ENCODE measurements around the gene SLC6A6. TPM values are rescaled to one million over a fixed set of nuclear protein-coding genes. Genes with fewer than 3 reads are reported as not detected.

Gene SLC6A6
- total RNA-seq, 4 donors from 2014 or later: 34.4 to 166 (median 55.2) TPM

GRCh38 chr3:14520967-14521366, 118.6 kb downstream of the SLC6A6 start:
- WGBS, 2 donors: 78 to 91% methylated on average over 8 of the region's 8 CpGs
- no peak for TF ChIP-seq CTCF (IDR thresholded peaks at IDR 0.05)
- TF ChIP-seq POLR2A (IDR thresholded peaks at IDR 0.05): no peak
- intact Hi-C loops (cut with DNase I; ENCODE audit: low total_unique reads): no loop called here
- peak in 1 of 2 donors; percentile 48 for DNase-seq (ENCODE audit: low spot score in 2 of 2)
- no peak overlapping the region for H3K4me3 ChIP-seq (ENCODE audit: low read depth, poor library complexity, severe bottlenecking)

DNA sequence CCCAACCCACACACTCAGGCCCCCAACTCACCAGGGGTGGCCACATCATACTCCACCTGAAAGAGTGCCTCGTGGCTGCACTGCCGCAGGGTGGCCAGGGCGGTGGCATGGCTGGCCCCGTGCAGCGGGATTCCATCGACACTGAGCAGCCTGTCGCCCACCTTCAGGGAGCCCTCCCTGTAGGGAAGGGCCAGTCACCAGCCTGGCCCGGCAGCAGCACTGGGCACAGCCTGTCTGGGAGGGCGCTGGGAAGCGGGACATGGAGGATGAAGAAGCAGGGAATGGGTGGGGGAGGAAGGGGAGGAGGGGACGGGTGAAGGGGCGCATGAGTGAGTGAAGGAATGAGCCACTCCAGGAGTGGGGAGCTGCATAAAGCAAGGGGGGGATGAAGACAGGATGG, 119.2 kb downstream of the SLC6A6 start:
- intact Hi-C loops (cut with DNase I; ENCODE audit: low total_unique reads): no loop called here
- peak in 1 of 2 donors; percentile 76 for DNase-seq (ENCODE audit: low spot score in 2 of 2)
- H3K4me3 ChIP-seq (ENCODE audit: low read depth, poor library complexity, severe bottlenecking): no peak overlapping the region
- 78 to 80% methylated on average over 6 to 12 of the region's 12 CpGs for WGBS, 2 donors
- TF ChIP-seq CTCF (IDR thresholded peaks at IDR 0.05): no peak
- no peak for TF ChIP-seq POLR2A (IDR thresholded peaks at IDR 0.05)

DNA sequence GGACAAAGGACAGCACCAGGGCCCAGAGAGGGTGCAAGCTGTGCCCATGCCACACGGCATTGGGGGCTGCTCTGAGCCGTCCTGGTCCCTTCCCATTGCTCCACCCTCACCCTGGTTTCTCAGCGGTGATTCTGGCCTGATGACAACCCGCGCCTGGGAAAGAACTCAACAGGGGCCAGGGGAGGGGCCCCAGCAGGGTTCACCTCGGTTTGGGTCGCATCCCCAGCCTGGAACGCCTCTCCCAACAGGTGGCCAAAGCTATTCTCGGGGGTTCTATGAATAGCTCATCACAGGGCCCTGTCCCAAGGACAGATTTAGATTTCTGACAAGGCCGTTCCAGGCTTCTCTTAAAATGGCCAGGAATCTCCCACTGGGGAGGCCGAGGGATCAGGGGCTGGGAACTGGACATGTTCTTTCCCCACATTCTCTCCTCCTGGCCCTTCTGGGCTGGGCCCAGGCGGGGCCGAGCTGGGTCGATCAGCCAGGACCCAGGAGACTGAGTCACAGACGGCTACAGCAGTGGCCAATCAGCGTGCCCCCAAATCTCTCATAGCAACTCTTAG, 119.8 kb downstream of the SLC6A6 start:
- WGBS, 2 donors: 64 to 65% methylated on average over 14 to 16 of the region's 16 CpGs
- intact Hi-C loops (cut with DNase I; ENCODE audit: low total_unique reads): no loop called here
- TF ChIP-seq CTCF (IDR thresholded peaks at IDR 0.05): no peak
- TF ChIP-seq POLR2A (IDR thresholded peaks at IDR 0.05): no peak
- no peak overlapping the region for H3K4me3 ChIP-seq (ENCODE audit: low read depth, poor library complexity, severe bottlenecking)
- DNase-seq (ENCODE audit: low spot score in 2 of 2): peak in 1 of 2 donors; percentile 79

GRCh38 chr3:14522768-14523167, 120.4 kb downstream of the SLC6A6 start:
- H3K4me3 ChIP-seq (ENCODE audit: low read depth, poor library complexity, severe bottlenecking): no peak overlapping the region
- TF ChIP-seq POLR2A (IDR thresholded peaks at IDR 0.05): no peak
- no peak for TF ChIP-seq CTCF (IDR thresholded peaks at IDR 0.05)
- WGBS, 2 donors: 84 to 90% methylated on average over 12 of the region's 12 CpGs
- intact Hi-C loops (cut with DNase I; ENCODE audit: low total_unique reads): no loop called here
- no peak for DNase-seq (ENCODE audit: low spot score in 2 of 2)

DNA sequence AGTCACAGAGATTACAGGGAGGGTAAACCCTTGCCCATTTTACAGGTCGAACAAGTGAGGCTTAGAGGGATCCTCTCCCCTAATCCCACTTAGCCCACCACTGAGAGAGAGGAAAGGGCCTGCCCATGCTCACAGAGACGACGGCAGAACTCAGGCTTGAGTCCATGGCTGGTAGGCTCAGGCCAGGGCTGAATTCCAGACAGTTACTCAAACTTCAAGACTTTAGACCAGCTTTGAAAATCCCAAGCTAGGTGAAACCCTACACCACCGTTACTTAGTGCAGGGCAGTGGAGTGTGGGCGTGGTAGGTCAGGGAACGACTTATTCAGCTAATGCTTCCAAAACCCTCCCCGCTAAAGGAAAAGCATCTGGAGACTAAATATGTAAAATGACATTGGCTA, 121.4 kb downstream of the SLC6A6 start:
- intact Hi-C loops (cut with DNase I; ENCODE audit: low total_unique reads): no loop called here
- peak in 1 of 2 donors; percentile 46 for DNase-seq (ENCODE audit: low spot score in 2 of 2)
- 63 to 80% methylated on average over 7 of the region's 7 CpGs for WGBS, 2 donors
- no peak for TF ChIP-seq CTCF (IDR thresholded peaks at IDR 0.05)
- no peak for TF ChIP-seq POLR2A (IDR thresholded peaks at IDR 0.05)
- no peak overlapping the region for H3K4me3 ChIP-seq (ENCODE audit: low read depth, poor library complexity, severe bottlenecking)

GRCh38 chr3:14524311-14524711, 121.9 kb downstream of the SLC6A6 start:
- H3K4me3 ChIP-seq (ENCODE audit: low read depth, poor library complexity, severe bottlenecking): no peak overlapping the region
- intact Hi-C loops (cut with DNase I; ENCODE audit: low total_unique reads): no loop called here
- 83 to 92% methylated on average over 14 of the region's 14 CpGs for WGBS, 2 donors
- peak in 1 of 2 donors; percentile 74 for DNase-seq (ENCODE audit: low spot score in 2 of 2)
- no peak for TF ChIP-seq POLR2A (IDR thresholded peaks at IDR 0.05)
- TF ChIP-seq CTCF (IDR thresholded peaks at IDR 0.05): no peak

Measured in lower leg skin (tissue), 4 donors.